ENCODE results near the gene ZNF619.

- TF ChIP-seq ZNF263 (CRISPR knock-in tag; IDR thresholded peaks at IDR 0.05; ENCODE audit: low read depth) = no peak
- TF ChIP-seq, protein P1, sequence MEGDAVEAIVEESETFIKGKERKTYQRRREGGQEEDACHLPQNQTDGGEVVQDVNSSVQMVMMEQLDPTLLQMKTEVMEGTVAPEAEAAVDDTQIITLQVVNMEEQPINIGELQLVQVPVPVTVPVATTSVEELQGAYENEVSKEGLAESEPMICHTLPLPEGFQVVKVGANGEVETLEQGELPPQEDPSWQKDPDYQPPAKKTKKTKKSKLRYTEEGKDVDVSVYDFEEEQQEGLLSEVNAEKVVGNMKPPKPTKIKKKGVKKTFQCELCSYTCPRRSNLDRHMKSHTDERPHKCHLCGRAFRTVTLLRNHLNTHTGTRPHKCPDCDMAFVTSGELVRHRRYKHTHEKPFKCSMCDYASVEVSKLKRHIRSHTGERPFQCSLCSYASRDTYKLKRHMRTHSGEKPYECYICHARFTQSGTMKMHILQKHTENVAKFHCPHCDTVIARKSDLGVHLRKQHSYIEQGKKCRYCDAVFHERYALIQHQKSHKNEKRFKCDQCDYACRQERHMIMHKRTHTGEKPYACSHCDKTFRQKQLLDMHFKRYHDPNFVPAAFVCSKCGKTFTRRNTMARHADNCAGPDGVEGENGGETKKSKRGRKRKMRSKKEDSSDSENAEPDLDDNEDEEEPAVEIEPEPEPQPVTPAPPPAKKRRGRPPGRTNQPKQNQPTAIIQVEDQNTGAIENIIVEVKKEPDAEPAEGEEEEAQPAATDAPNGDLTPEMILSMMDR (IDR thresholded peaks at IDR 0.05) = no peak
- no peak for TF ChIP-seq NR1H2 (CRISPR knock-in tag; IDR thresholded peaks at IDR 0.05)
Measured at GRCh38 chr3:40450438-40450837, 26.5 kb upstream of the ZNF619 start.

All from WTC11 (cell line).